HepG2 (cell line): ENCODE results near the gene ACAN. TPM values are rescaled to one million over a fixed set of nuclear protein-coding genes. Genes with fewer than 3 reads are reported as not detected.

Experiments
- ATAC-seq: fragments of 200-7000 bp; cut with Tn5 transposase; 3 replicates; pipeline ENCODE4 v1.9.1; 2020; ENCODE audit warnings: mild to moderate bottlenecking, moderate library complexity
- BruUV-seq: library from RNA; stranded (reverse); fragments of 400-500 nt; replicated peaks from 2 replicates; lab custom pipeline; 2021; lab: Mats Ljungman, UMichigan
- CTCF ChIA-PET: fragments of 300-600 bp; formaldehyde crosslinking; extraction: SDS; loops from one replicate; lab custom pipeline; 2021; ENCODE audit warnings: low total read pairs, inconsistent platforms, low intra/inter-chr PET ratio; lab: Yijun Ruan, JAX
- POLR2A ChIA-PET: fragments of 350-600 bp; sonication (Branson Sonifier 250); formaldehyde crosslinking; loops from one replicate; lab custom pipeline; 2020; ENCODE audit warnings: antibody characterized with exemption, inconsistent platforms; lab: Yijun Ruan, JAX
- DNase-seq: peaks from one replicate; pipeline ENCODE4 v3.0.0-alpha.2; 2015; ENCODE audit warnings: low spot score
- FAIRE-seq: peaks from 3 replicates; lab custom pipeline; 2011; peaks lifted over from hg19 to GRCh38; lab: Jason Lieb, UNC
- H2AFZ ChIP-seq: one replicate; pipeline ENCODE4 v1.6.1; 2011; ENCODE audit warnings: low read length, inconsistent platforms
- H3K27ac ChIP-seq: fragments of 300-600 bp; 3 replicates; pipeline ENCODE4 v1.8.0; 2011; ENCODE audit warnings: mixed run types, mild to moderate bottlenecking, mixed read lengths, low read length, inconsistent platforms; ENCODE audit not compliant: insufficient read depth; ENCODE audit errors: extremely low read length
- H3K27me3 ChIP-seq, 2 experiments: fragments of 200-600 bp in 1 of 2; 2 replicates in 1 of 2; 3 replicates in 1 of 2; pipeline versions ENCODE4 v1.6.0 to v1.8.0; 2011; ENCODE audit warnings: low read length in 2 of 2, mild to moderate bottlenecking in 2 of 2, moderate library complexity in 2 of 2, inconsistent platforms in 1 of 2; ENCODE audit not compliant: insufficient read depth in 2 of 2, control insufficient read depth in 1 of 2
- H3K36me3 ChIP-seq, 2 experiments: fragments of 200-600 bp in 1 of 2; replicated peaks in 1 of 2; 2 replicates in 1 of 2; 3 replicates in 1 of 2; pipeline versions ENCODE4 v1.5.1 to v1.8.0; 2011; ENCODE audit warnings: low read length in 2 of 2, inconsistent platforms in 1 of 2; ENCODE audit not compliant: insufficient read depth in 2 of 2, control insufficient read depth in 1 of 2
- H3K4me1 ChIP-seq: 2 replicates; pipeline ENCODE4 v1.5.1; 2012; ENCODE audit warnings: low read length, inconsistent platforms; ENCODE audit not compliant: insufficient read depth
- H3K4me2 ChIP-seq: 2 replicates; pipeline ENCODE4 v1.6.0; 2011; ENCODE audit warnings: low read depth, low read length, inconsistent platforms
- H3K4me3 ChIP-seq, 3 experiments: fragments of 200-600 bp in 1 of 3; sonication (generic), shearing (Covaris generic) in 1 of 3; replicated peaks in 1 of 3; 2 replicates each; pipeline ENCODE4 v1.5.1; 2011 to 2016; ENCODE audit warnings: low read length in 3 of 3, inconsistent platforms in 2 of 3, low read depth in 2 of 3, mild to moderate bottlenecking in 2 of 3, control low read depth in 1 of 3, mixed read lengths in 1 of 3; ENCODE audit not compliant: insufficient read depth in 1 of 3
- H3K79me2 ChIP-seq: one replicate; pipeline ENCODE4 v1.6.1; 2011; ENCODE audit warnings: low read length, inconsistent platforms; ENCODE audit not compliant: insufficient read depth
- H3K9ac ChIP-seq: 2 replicates; pipeline ENCODE4 v1.6.0; 2011; ENCODE audit warnings: mild to moderate bottlenecking, low read depth, low read length, inconsistent platforms; ENCODE audit not compliant: insufficient read depth
- H3K9me3 ChIP-seq: 2 replicates; pipeline ENCODE4 v1.5.1; 2012; ENCODE audit warnings: mild to moderate bottlenecking, low read length
- H4K20me1 ChIP-seq: 2 replicates; pipeline ENCODE4 v1.6.0; 2011; ENCODE audit warnings: inconsistent platforms, mild to moderate bottlenecking, low read length, moderate library complexity; ENCODE audit not compliant: insufficient read depth
- AGO1 ChIP-seq: fragments of 200-400 bp; formaldehyde crosslinking; IDR thresholded peaks from 2 replicates; pipeline ENCODE4 v1.6.1; 2017; ENCODE audit warnings: mild to moderate bottlenecking, low read depth, low read length, moderate library complexity; ENCODE audit not compliant: poor library complexity, severe bottlenecking
- AHR ChIP-seq: IDR thresholded peaks from 2 replicates; pipeline ENCODE4 v1.6.1; 2018; ENCODE audit warnings: missing genetic modification reagents, missing compliant biosample characterization
- FLYWCH1 ChIP-seq: sonication (generic); formaldehyde crosslinking; IDR thresholded peaks from 2 replicates; pipeline ENCODE4 v1.8.1; 2023; ENCODE audit warnings: mild to moderate bottlenecking, missing genetic modification reagents
- HHEX ChIP-seq: IDR thresholded peaks from 2 replicates; pipeline ENCODE4 v1.6.1; 2016; ENCODE audit warnings: control low read depth
- NFKB2 ChIP-seq: sonication (generic); formaldehyde crosslinking; IDR thresholded peaks from 2 replicates; pipeline ENCODE4 v1.4.0; 2020; ENCODE audit warnings: missing genetic modification reagents, borderline replicate concordance
- PBX3 ChIP-seq: sonication (generic); formaldehyde crosslinking; IDR thresholded peaks from 2 replicates; pipeline ENCODE4 v1.8.1; 2023; ENCODE audit warnings: missing genetic modification reagents, inconsistent platforms, borderline replicate concordance
- RAD51 ChIP-seq: fragments of 450-650 bp; IDR thresholded peaks from 2 replicates; pipeline ENCODE4 v1.6.1; 2016; ENCODE audit warnings: borderline replicate concordance
- RFXANK ChIP-seq: IDR thresholded peaks from 2 replicates; pipeline ENCODE4 v1.6.1; 2016
- SPEN ChIP-seq: sonication (generic); formaldehyde crosslinking; IDR thresholded peaks from 2 replicates; pipeline ENCODE4 v1.5.1; 2020; ENCODE audit warnings: low read depth, mild to moderate bottlenecking, missing genetic modification reagents
- ZBTB4 ChIP-seq: sonication (generic); formaldehyde crosslinking; IDR thresholded peaks from 2 replicates; pipeline ENCODE4 v1.4.0; 2020; ENCODE audit warnings: missing genetic modification reagents, mild to moderate bottlenecking, borderline replicate concordance
- ZNF124 ChIP-seq: sonication (generic); formaldehyde crosslinking; IDR thresholded peaks from 2 replicates; pipeline ENCODE4 v1.4.0; 2020; ENCODE audit warnings: missing genetic modification reagents
- ZNF235 ChIP-seq: sonication (generic); formaldehyde crosslinking; IDR thresholded peaks from 2 replicates; pipeline ENCODE4 v1.8.1; 2023; ENCODE audit warnings: mild to moderate bottlenecking, missing genetic modification reagents, borderline replicate concordance
- ZNF331 ChIP-seq: sonication (generic); formaldehyde crosslinking; IDR thresholded peaks from 2 replicates; pipeline ENCODE4 v1.4.0; 2020; ENCODE audit warnings: missing genetic modification reagents
- ZNF724P ChIP-seq: sonication (generic); formaldehyde crosslinking; IDR thresholded peaks from 2 replicates; pipeline ENCODE4 v1.8.0; 2022; ENCODE audit warnings: missing genetic modification reagents, borderline replicate concordance
- ZNF841 ChIP-seq: sonication (generic); formaldehyde crosslinking; IDR thresholded peaks from 2 replicates; pipeline ENCODE4 v1.8.1; 2023; ENCODE audit warnings: missing genetic modification reagents, borderline replicate concordance
- ZNF878 ChIP-seq: sonication (generic); formaldehyde crosslinking; IDR thresholded peaks from 2 replicates; pipeline ENCODE4 v1.8.1; 2023; ENCODE audit warnings: mild to moderate bottlenecking, missing genetic modification reagents, moderate library complexity
- WGBS: methylation state at CpG from one replicate; pipeline ENCODE4 v1.1.6; 2017; ENCODE audit warnings: low lambda C conversion rate; 5-methylcytosine and 5-hydroxymethylcytosine counted together
- in situ Hi-C: cut with HindIII; loops from 2 replicates; pipeline ENCODE4 v1.10.0; 2017; ENCODE audit warnings: low pct_unique_long_range_greater_than_20kb; ENCODE audit not compliant: extremely low pct_ligation_motif_present
- intact Hi-C: fragments of 100-400 bp; cut with micrococcal nuclease; formaldehyde crosslinking; loops from one replicate; pipeline ENCODE4 v1.10.0; 2022; ENCODE audit not compliant: unreplicated experiment
- polyA plus RNA-seq, 8 experiments: library from polyadenylated mRNA; depleted of rRNA in 3 of 8; stranded (reverse) in 7 of 8; unstranded in 1 of 8; fragments of >200 nt; fragmentation: Illumina TruSeq in 4 of 8; extraction: Trizol in 4 of 8; gene quantifications; 2 replicates each; pipeline versions ENCODE4 v1.2.1 to v1.2.3, GENCODE V29; 2011 to 2016; ENCODE audit warnings: low read depth in 4 of 8, missing spikeins in 1 of 8, mixed read lengths in 1 of 8; ENCODE audit not compliant: insufficient read depth in 1 of 8
- total RNA-seq, 5 experiments: library from RNA; depleted of rRNA; stranded (reverse); fragments of >200 nt; fragmentation: Illumina TruSeq; extraction: Trizol; gene quantifications; 2 replicates each; pipeline ENCODE4 v1.2.3, GENCODE V29; 2016; ENCODE audit warnings: low read depth in 1 of 5

Gene ACAN
- total and polyA plus RNA-seq, 2 of the 13 experiments (the other 11 are each of a cell fraction or from before 2014, with no cell fraction given): not detected

- FAIRE-seq (no peak), DNase-seq (no peak), ATAC-seq (no peak)
- CTCF ChIA-PET: no interaction called here
- in situ Hi-C loops: loop anchor here (5.0 kb wide), 1 partner anchor 176 kb away; no protein-coding TSS in a partner anchor
- H2AFZ ChIP-seq: no peak overlapping the region
- H3K27ac ChIP-seq: no peak overlapping the region
- BruUV-seq: no TSS peak
- H3K79me2 ChIP-seq: no peaks in the 10 kb centered on the region
- H3K9ac ChIP-seq: no peak overlapping the region
- no peak overlapping the region for H3K4me3 ChIP-seq
- no peaks in the 10 kb centered on the region for H3K36me3 ChIP-seq
- no peak overlapping the region for H3K4me2 ChIP-seq
- peaks cover 3 to 14% of the 10 kb centered on the region in 2 experiments; a peak in 4 of 5 replicates for H3K27me3 ChIP-seq
- H4K20me1 ChIP-seq: no peaks in the 10 kb centered on the region
- POLR2A ChIA-PET: no interaction called here
- WGBS: 5% methylated on average over 2 of the region's 5 CpGs
- no peaks in the 10 kb centered on the region for H3K9me3 ChIP-seq
- TF ChIP-seq RAD51: no peak
- no peak for TF ChIP-seq ZNF878 (CRISPR knock-in tag)
- no peak for TF ChIP-seq NFKB2 (CRISPR knock-in tag)
- no peak for TF ChIP-seq RFXANK (CRISPR knock-in tag)
- intact Hi-C loops: no loop called here
- no peaks in the 10 kb centered on the region for H3K4me1 ChIP-seq
These were observed 25.6 kb downstream of the ACAN start for GRCh38 chr15:88828791-88829190.

GRCh38 chr15:88830016-88830415 lies 26.8 kb downstream of the ACAN start:
- ChIA-PET CTCF (no interaction called here), POLR2A (no interaction called here)
- no peaks in the 10 kb centered on the region for H3K79me2 ChIP-seq
- H3K9ac ChIP-seq: no peak overlapping the region
- WGBS: 19% methylated on average over 5 of the region's 5 CpGs
- in situ Hi-C loops: loop anchor here (10.0 kb wide), 1 partner anchor 355 kb away; no protein-coding TSS in a partner anchor
- no peaks in the 10 kb centered on the region for H3K9me3 ChIP-seq
- no peaks in the 10 kb centered on the region for H4K20me1 ChIP-seq
- peaks cover 3 to 14% of the 10 kb centered on the region in 2 experiments; a peak in 4 of 5 replicates for H3K27me3 ChIP-seq
- intact Hi-C loops: loop anchor here (10.0 kb wide), 1 partner anchor 205 kb away; the partner anchor contains the start of gene AEN
- H2AFZ ChIP-seq: no peak overlapping the region
- no peak overlapping the region for H3K27ac ChIP-seq
- H3K4me1 ChIP-seq: no peaks in the 10 kb centered on the region
- H3K4me3 ChIP-seq: no peak overlapping the region
- BruUV-seq: no TSS peak
- FAIRE-seq (no peak), ATAC-seq (no peak), DNase-seq (no peak)
- no peak overlapping the region for H3K4me2 ChIP-seq
- H3K36me3 ChIP-seq: no peaks in the 10 kb centered on the region
- TF ChIP-seq ZNF724P (CRISPR knock-in tag) (no peak), HHEX (CRISPR knock-in tag) (no peak), AHR (CRISPR knock-in tag) (no peak), ZNF235 (CRISPR knock-in tag) (no peak), FLYWCH1 (CRISPR knock-in tag) (no peak), PBX3 (no peak), AGO1 (no peak), ZBTB4 (CRISPR knock-in tag) (no peak), ZNF331 (CRISPR knock-in tag) (no peak), SPEN (CRISPR knock-in tag) (no peak), ZNF124 (no peak), ZNF841 (CRISPR knock-in tag) (no peak)
